ENCODE measurements around the gene OTUB2. TPM values are rescaled to one million over a fixed set of nuclear protein-coding genes. Genes with fewer than 3 reads are reported as not detected.

OTUB2 gene
- total and polyA plus RNA-seq, 9 donors = 0.41 to 1.6 (median 0.76) TPM

DNA sequence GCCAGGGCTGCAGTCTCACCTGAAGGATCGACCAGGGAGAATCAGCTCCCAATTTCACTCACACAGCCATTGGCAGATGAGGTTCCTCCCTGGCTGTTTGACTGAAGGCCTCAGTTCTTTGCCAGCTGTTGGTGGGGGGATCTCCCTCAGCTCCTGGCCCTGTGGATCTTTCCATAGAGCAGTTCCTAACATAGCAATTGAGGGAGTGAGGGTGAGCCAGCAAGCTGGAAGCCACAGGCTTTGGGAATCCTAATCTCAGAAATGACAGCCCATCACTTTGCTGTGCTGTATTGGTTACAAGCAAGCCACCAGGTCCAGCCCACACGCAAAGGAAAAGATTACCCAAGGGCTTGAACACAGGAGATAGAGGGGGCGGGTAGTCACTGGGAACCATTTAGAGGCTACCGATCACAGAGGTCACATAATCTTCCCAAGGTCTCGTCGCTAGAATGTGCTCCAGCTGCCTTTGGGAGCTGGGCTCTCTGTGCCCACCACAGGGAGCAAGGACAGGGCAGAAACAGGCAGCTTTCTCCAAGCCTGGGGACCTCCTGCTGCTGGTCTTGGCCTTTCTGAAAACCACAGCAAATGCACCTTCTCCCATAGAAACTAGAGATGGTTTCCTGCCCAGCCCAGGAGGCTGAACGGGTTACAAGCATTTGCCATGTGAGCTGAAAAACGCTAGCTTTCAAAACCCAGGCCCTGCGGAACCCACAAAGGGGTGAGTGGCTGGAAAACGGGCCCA, 4.6 kb upstream of the OTUB2 start:
- Histone ChIP-seq H3K4me3 (no peak overlapping the region), H3K27ac (no peak overlapping the region), H3K27me3 (no peaks in the 10 kb centered on the region), H3K9me3 (no peaks in the 10 kb centered on the region), H3K4me1 (ENCODE audit: insufficient read depth) (no peaks in the 10 kb centered on the region), H3K36me3 (no peaks in the 10 kb centered on the region)
- TF ChIP-seq POLR2A (IDR thresholded peaks at IDR 0.05) = no peak
- TF ChIP-seq EP300 (IDR thresholded peaks at IDR 0.05) = no peak
- TF ChIP-seq, protein P1, sequence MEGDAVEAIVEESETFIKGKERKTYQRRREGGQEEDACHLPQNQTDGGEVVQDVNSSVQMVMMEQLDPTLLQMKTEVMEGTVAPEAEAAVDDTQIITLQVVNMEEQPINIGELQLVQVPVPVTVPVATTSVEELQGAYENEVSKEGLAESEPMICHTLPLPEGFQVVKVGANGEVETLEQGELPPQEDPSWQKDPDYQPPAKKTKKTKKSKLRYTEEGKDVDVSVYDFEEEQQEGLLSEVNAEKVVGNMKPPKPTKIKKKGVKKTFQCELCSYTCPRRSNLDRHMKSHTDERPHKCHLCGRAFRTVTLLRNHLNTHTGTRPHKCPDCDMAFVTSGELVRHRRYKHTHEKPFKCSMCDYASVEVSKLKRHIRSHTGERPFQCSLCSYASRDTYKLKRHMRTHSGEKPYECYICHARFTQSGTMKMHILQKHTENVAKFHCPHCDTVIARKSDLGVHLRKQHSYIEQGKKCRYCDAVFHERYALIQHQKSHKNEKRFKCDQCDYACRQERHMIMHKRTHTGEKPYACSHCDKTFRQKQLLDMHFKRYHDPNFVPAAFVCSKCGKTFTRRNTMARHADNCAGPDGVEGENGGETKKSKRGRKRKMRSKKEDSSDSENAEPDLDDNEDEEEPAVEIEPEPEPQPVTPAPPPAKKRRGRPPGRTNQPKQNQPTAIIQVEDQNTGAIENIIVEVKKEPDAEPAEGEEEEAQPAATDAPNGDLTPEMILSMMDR (IDR thresholded peaks at IDR 0.05) = no peak
- 57 to 72% (median 63%) methylated on average over 10 of the region's 10 CpGs for WGBS, 3 donors
- intact Hi-C loops (cut with DNase I) = no loop called here
- no peak for DNase-seq

DNA sequence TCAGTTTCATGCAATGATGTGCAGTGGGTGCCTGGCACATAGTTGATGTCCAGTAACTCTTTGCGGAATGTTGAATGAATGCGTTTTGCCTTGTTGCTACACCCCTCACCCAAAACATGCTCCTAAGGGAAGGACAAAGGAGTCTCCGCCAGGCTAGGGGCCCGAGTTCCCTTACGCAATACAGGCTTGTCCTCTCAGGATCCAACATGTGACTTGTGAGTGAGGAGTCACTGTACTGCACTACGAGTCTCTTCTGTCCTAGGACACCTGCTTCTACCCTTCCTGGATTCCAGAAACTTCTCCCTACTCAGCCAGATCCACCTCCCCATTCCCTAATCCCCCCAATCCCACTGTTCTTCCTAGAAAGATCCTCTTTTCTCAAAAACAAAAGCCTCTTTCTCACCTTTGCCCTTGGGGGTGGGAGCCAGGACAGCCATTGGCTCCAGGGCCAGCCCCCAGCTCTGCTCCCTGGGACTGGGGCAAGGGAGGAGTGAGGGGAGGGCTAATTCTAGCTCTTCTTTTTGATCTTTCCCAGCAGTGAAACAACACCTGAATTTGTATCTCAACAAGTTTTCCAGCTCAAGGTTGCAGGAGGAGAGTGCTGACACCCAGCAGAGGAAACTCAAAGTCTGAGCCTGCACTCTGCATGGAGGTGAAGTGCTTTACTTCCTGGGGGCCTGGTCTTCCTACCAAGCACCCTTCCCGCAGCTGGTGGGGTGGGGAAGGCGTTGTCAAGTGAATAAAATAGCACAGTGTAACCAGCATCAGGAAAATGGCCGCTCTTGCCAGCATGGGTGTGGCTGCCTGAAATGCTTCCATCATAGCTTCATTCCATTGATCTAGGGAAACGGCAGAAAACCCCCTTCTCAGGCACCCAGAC, 3.4 kb upstream of the OTUB2 start:
- Histone ChIP-seq H3K9me3 (no peaks in the 10 kb centered on the region), H3K27me3 (no peaks in the 10 kb centered on the region), H3K4me1 (ENCODE audit: insufficient read depth) (no peaks in the 10 kb centered on the region), H3K36me3 (no peaks in the 10 kb centered on the region), H3K27ac (no peak overlapping the region), H3K4me3 (no peak overlapping the region)
- no peak for TF ChIP-seq POLR2A (IDR thresholded peaks at IDR 0.05)
- TF ChIP-seq EP300 (IDR thresholded peaks at IDR 0.05) = no peak
- TF ChIP-seq, protein P1 (IDR thresholded peaks at IDR 0.05) = no peak
- intact Hi-C loops (cut with DNase I) = no loop called here
- DNase-seq = no peak
- 68 to 82% (median 78%) methylated on average over 10 of the region's 10 CpGs for WGBS, 3 donors

DNA sequence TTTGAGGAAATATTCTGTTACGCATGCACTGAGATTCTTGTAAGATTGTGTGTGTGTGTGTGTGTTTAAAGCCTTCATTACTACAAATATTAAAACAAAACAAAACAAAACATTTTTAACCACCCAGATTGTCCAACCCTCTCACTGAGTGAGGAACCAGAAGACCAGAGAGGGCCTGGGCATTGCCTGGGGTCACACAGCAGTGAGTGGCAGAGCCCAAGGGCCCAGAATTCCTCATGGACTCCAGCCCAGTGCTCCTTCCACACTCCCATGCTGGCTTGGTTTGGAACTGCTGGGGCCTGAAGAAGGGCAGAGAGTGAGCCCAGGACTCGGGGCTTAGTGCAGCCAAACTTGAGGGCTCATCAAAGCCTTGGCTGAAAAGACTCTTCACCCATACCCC, 1.6 kb upstream of the OTUB2 start:
- intact Hi-C loops (cut with DNase I) = no loop called here
- no peak for DNase-seq
- Histone ChIP-seq H3K9me3 (no peaks in the 10 kb centered on the region), H3K27ac (no peak overlapping the region), H3K4me3 (no peak overlapping the region), H3K36me3 (no peaks in the 10 kb centered on the region), H3K27me3 (no peaks in the 10 kb centered on the region), H3K4me1 (ENCODE audit: insufficient read depth) (no peaks in the 10 kb centered on the region)
- 82 to 100% (median 91%) methylated on average over 2 of the region's 2 CpGs for WGBS, 3 donors
- no peak for TF ChIP-seq EP300 (IDR thresholded peaks at IDR 0.05)
- TF ChIP-seq POLR2A (IDR thresholded peaks at IDR 0.05) = no peak
- TF ChIP-seq, protein P1 (IDR thresholded peaks at IDR 0.05) = no peak

DNA sequence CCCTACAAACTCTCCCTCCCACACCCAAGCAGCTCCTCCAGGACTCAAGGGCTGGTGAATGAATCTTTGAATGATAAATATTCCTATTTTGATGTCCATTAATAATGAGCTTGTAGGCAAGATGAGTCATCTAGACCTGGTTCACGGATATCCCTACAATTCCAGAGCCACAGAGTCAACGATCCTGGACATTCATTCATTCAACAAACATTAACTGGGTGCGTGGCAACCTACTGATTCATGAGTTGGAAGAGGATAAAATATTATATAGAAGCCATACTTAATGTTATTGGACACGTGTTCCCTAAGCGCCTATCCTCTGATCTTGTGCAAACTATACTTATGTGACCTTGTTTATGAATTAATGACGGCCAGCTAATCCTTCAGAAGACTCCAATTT, 420 bp upstream of the OTUB2 start:
- no peak for DNase-seq
- Histone ChIP-seq H3K4me1 (ENCODE audit: insufficient read depth) (no peaks in the 10 kb centered on the region), H3K36me3 (no peaks in the 10 kb centered on the region), H3K27ac (no peak overlapping the region), H3K4me3 (peak overlapping the region; percentile 86), H3K27me3 (no peaks in the 10 kb centered on the region), H3K9me3 (no peaks in the 10 kb centered on the region)
- TF ChIP-seq POLR2A (IDR thresholded peaks at IDR 0.05) (no peak), EP300 (IDR thresholded peaks at IDR 0.05) (no peak)
- TF ChIP-seq, protein P1 (IDR thresholded peaks at IDR 0.05) = no peak
- WGBS, 3 donors = 45 to 58% (median 50%) methylated on average over 6 of the region's 6 CpGs
- intact Hi-C loops (cut with DNase I) = no loop called here
